Sigmoid colon (tissue), 7 donors: Measurements from ENCODE around the gene BIRC5. TPM values are rescaled to one million over a fixed set of nuclear protein-coding genes. Genes with fewer than 3 reads are reported as not detected.

Experiments
- DNase-seq: peaks from one replicate; pipeline ENCODE4 v3.0.0-alpha.2; 2019
- H3K27ac ChIP-seq, 4 donors: fragments of 200-600 bp; sonication (generic); one replicate each; pipeline ENCODE4 v1.5.1; 2016 to 2019; ENCODE audit warnings: mild to moderate bottlenecking in 1 of 4
- H3K27me3 ChIP-seq, 3 donors: fragments of 200-600 bp; sonication (generic); one replicate each; pipeline ENCODE4 v1.5.1; 2019; ENCODE audit warnings: mild to moderate bottlenecking in 1 of 3
- H3K36me3 ChIP-seq, 4 donors: fragments of 200-600 bp; sonication (generic); one replicate each; pipeline ENCODE4 v1.5.1; 2016 to 2019
- H3K4me1 ChIP-seq, 4 donors: fragments of 200-600 bp; sonication (generic); one replicate each; pipeline ENCODE4 v1.5.1; 2017 to 2019
- H3K4me3 ChIP-seq, 4 donors: fragments of 200-600 bp; sonication (generic); one replicate each; pipeline ENCODE4 v1.5.1; 2017 to 2019; ENCODE audit warnings: mild to moderate bottlenecking in 2 of 4, moderate library complexity in 1 of 4
- H3K9me3 ChIP-seq, 4 donors: fragments of 200-600 bp in 3 of 4; sonication (generic) in 3 of 4; one replicate each; pipeline versions ENCODE4 v1.5.1 to v1.6.1; 2013 to 2019
- EP300 ChIP-seq, 4 donors: sonication (generic); formaldehyde crosslinking; IDR thresholded peaks; one replicate each; pipeline ENCODE4 v1.6.1; 2017; ENCODE audit warnings: antibody characterized with exemption in 4 of 4
- POLR2A ChIP-seq, 2 donors: fragments of 450-650 bp; IDR thresholded peaks; one replicate each; pipeline ENCODE4 v1.6.1; 2016; ENCODE audit warnings: antibody characterized with exemption in 2 of 2, mild to moderate bottlenecking in 2 of 2, moderate library complexity in 2 of 2
- POLR2AphosphoS5 ChIP-seq, 4 donors: sonication (generic); formaldehyde crosslinking; IDR thresholded peaks; one replicate each; pipeline ENCODE4 v1.6.1; 2017; ENCODE audit warnings: antibody characterized with exemption in 4 of 4
- WGBS, 2 donors: extraction: QIAGEN DNeasy Blood & Tissue Kit; methylation state at CpG; one replicate each; pipeline ENCODE4 v1.1.7; 2013; 5-methylcytosine and 5-hydroxymethylcytosine counted together
- intact Hi-C: fragments of 100-400 bp; cut with DNase I; formaldehyde crosslinking; loops from one replicate; pipeline ENCODE4 v1.15.1; 2023
- polyA plus RNA-seq, 3 donors: library from polyadenylated mRNA; stranded (reverse); fragments of 200-250 nt; gene quantifications; one replicate each; pipeline ENCODE4 v1.2.3, GENCODE V29; 2013
- total RNA-seq, 4 donors: library from RNA; depleted of rRNA; stranded (reverse); fragments of >200 nt; gene quantifications; one replicate each; pipeline ENCODE4 v1.1.0, GENCODE V29; 2016
- TF ChIP-seq, protein P1 (sequence below), 4 experiments: fragments of 450-650 bp in 3 of 4; fragments of 200-600 bp in 1 of 4; IDR thresholded peaks; one replicate each; pipeline ENCODE4 v1.5.1; 2016 to 2019; ENCODE audit warnings: antibody characterized with exemption in 4 of 4, mild to moderate bottlenecking in 3 of 4, moderate library complexity in 2 of 4
- donor health status: healthy with polysubstance abuse.
- donor health status: Bipolar disorder and iron deficiency.
- donor health status: healthy.

BIRC5 gene
- total and polyA plus RNA-seq, 7 donors = 0.16 to 33.5 (median 3.1) TPM

DNA sequence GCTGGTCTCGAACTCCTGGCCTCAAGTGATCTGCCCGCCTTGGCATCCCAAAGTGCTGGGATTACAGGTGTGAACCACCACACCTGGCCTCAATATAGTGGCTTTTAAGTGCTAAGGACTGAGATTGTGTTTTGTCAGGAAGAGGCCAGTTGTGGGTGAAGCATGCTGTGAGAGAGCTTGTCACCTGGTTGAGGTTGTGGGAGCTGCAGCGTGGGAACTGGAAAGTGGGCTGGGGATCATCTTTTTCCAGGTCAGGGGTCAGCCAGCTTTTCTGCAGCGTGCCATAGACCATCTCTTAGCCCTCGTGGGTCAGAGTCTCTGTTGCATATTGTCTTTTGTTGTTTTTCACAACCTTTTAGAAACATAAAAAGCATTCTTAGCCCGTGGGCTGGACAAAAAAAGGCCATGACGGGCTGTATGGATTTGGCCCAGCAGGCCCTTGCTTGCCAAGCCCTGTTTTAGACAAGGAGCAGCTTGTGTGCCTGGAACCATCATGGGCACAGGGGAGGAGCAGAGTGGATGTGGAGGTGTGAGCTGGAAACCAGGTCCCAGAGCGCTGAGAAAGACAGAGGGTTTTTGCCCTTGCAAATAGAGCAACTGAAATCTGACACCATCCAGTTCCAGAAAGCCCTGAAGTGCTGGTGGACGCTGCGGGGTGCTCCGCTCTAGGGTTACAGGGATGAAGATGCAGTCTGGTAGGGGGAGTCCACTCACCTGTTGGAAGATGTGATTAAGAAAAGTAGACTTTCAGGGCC lies 5.5 kb downstream of the BIRC5 start:
- H3K27ac ChIP-seq = no peak overlapping the region
- peaks cover 0 to 1% (median under 1%) of the 10 kb centered on the region in 4 donors for H3K4me1 ChIP-seq
- H3K36me3 ChIP-seq = no peaks in the 10 kb centered on the region
- H3K9me3 ChIP-seq = no peaks in the 10 kb centered on the region
- WGBS, 2 donors = 92 to 94% methylated on average over 11 of the region's 11 CpGs
- TF ChIP-seq EP300 (IDR thresholded peaks at IDR 0.05) (no peak), POLR2AphosphoS5 (IDR thresholded peaks at IDR 0.05) (no peak)
- TF ChIP-seq, protein P1, sequence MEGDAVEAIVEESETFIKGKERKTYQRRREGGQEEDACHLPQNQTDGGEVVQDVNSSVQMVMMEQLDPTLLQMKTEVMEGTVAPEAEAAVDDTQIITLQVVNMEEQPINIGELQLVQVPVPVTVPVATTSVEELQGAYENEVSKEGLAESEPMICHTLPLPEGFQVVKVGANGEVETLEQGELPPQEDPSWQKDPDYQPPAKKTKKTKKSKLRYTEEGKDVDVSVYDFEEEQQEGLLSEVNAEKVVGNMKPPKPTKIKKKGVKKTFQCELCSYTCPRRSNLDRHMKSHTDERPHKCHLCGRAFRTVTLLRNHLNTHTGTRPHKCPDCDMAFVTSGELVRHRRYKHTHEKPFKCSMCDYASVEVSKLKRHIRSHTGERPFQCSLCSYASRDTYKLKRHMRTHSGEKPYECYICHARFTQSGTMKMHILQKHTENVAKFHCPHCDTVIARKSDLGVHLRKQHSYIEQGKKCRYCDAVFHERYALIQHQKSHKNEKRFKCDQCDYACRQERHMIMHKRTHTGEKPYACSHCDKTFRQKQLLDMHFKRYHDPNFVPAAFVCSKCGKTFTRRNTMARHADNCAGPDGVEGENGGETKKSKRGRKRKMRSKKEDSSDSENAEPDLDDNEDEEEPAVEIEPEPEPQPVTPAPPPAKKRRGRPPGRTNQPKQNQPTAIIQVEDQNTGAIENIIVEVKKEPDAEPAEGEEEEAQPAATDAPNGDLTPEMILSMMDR (IDR thresholded peaks at IDR 0.05) = no peak
- no peak for DNase-seq
- no peak overlapping the region for H3K4me3 ChIP-seq
- H3K27me3 ChIP-seq = no peaks in the 10 kb centered on the region
- intact Hi-C loops = no loop called here

GRCh38 chr17:78223061-78223460 lies 9.0 kb downstream of the BIRC5 start:
- no peaks in the 10 kb centered on the region for H3K9me3 ChIP-seq
- H3K27ac ChIP-seq = no peak overlapping the region
- no peak for DNase-seq
- intact Hi-C loops = no loop called here
- TF ChIP-seq POLR2A (IDR thresholded peaks at IDR 0.05) = no peak
- TF ChIP-seq EP300 (IDR thresholded peaks at IDR 0.05) = no peak
- TF ChIP-seq, protein P1 (IDR thresholded peaks at IDR 0.05) = no peak
- no peak for TF ChIP-seq POLR2AphosphoS5 (IDR thresholded peaks at IDR 0.05)
- H3K27me3 ChIP-seq = no peaks in the 10 kb centered on the region
- H3K4me3 ChIP-seq = no peak overlapping the region
- H3K4me1 ChIP-seq = no peaks in the 10 kb centered on the region
- H3K36me3 ChIP-seq = no peaks in the 10 kb centered on the region
- WGBS, 2 donors = 82 to 92% methylated on average over 4 of the region's 4 CpGs

DNA sequence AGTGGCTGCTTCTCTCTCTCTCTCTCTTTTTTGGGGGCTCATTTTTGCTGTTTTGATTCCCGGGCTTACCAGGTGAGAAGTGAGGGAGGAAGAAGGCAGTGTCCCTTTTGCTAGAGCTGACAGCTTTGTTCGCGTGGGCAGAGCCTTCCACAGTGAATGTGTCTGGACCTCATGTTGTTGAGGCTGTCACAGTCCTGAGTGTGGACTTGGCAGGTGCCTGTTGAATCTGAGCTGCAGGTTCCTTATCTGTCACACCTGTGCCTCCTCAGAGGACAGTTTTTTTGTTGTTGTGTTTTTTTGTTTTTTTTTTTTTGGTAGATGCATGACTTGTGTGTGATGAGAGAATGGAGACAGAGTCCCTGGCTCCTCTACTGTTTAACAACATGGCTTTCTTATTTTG lies 9.7 kb downstream of the BIRC5 start:
- H3K4me3 ChIP-seq = no peak overlapping the region
- TF ChIP-seq, protein P1 (IDR thresholded peaks at IDR 0.05) = no peak
- TF ChIP-seq EP300 (IDR thresholded peaks at IDR 0.05) (no peak), POLR2A (IDR thresholded peaks at IDR 0.05) (no peak), POLR2AphosphoS5 (IDR thresholded peaks at IDR 0.05) (no peak)
- no peaks in the 10 kb centered on the region for H3K9me3 ChIP-seq
- DNase-seq = no peak
- H3K4me1 ChIP-seq = no peaks in the 10 kb centered on the region
- intact Hi-C loops = no loop called here
- H3K36me3 ChIP-seq = no peaks in the 10 kb centered on the region
- no peak overlapping the region for H3K27ac ChIP-seq
- H3K27me3 ChIP-seq = no peaks in the 10 kb centered on the region
- WGBS, 2 donors = 93 to 95% methylated on average over 3 of the region's 3 CpGs

- WGBS, 2 donors = 93 to 95% methylated on average over 27 of the region's 27 CpGs
- Histone ChIP-seq H3K27ac (no peak overlapping the region), H3K27me3 (no peaks in the 10 kb centered on the region), H3K4me3 (no peak overlapping the region), H3K36me3 (no peaks in the 10 kb centered on the region), H3K4me1 (no peaks in the 10 kb centered on the region), H3K9me3 (no peaks in the 10 kb centered on the region)
- intact Hi-C loops = no loop called here
- no peak for DNase-seq
- TF ChIP-seq, protein P1 (IDR thresholded peaks at IDR 0.05) = no peak
Observed at GRCh38 chr17:78224231-78225087, 10.4 kb downstream of the BIRC5 start.
